ENCODE results near the gene HM13. TPM values are rescaled to one million over a fixed set of nuclear protein-coding genes. Genes with fewer than 3 reads are reported as not detected.

Gene HM13
- total and polyA plus RNA-seq, 9 of the 15 experiments (the other 6 are each of a cell fraction or from before 2014, with no cell fraction given), result 7.7 to 136 (median 74.5) TPM

- TF ChIP-seq ETV6 (IDR thresholded peaks at IDR 0.05; ENCODE audit: borderline replicate concordance in 1 of 2, low read depth in 2 of 2, low read length in 1 of 2), result peak in 1 of 2 experiments; percentile 47; a peak in 1 of 4 replicates
- no peak for TF ChIP-seq ETV6 (CRISPR knock-in tag; IDR thresholded peaks at IDR 0.05; ENCODE audit: borderline replicate concordance)
- no peak for TF ChIP-seq NR2F6 (CRISPR knock-in tag; IDR thresholded peaks at IDR 0.05)
- peak; percentile 89 for TF ChIP-seq ZFX (CRISPR knock-in tag; IDR thresholded peaks at IDR 0.05)
- peak; percentile 63 for TF ChIP-seq MTA2 (IDR thresholded peaks at IDR 0.05; ENCODE audit: low read depth)
- no peak for TF ChIP-seq TRIM25 (IDR thresholded peaks at IDR 0.05; ENCODE audit: borderline replicate concordance)
- TF ChIP-seq OTX1 (CRISPR knock-in tag; IDR thresholded peaks at IDR 0.05), result no peak; the same call in 1 of the 2 replicates
- TF ChIP-seq ZNF436 (CRISPR knock-in tag; IDR thresholded peaks at IDR 0.05), result peak; percentile 39; the same call in 1 of the 2 replicates
- no peak for TF ChIP-seq ATF6 (CRISPR knock-in tag; IDR thresholded peaks at IDR 0.05)
- peak; percentile 47 for TF ChIP-seq CBFA2T2 (conservative IDR thresholded peaks at IDR 0.05)
- no peak for TF ChIP-seq ASH1L (IDR thresholded peaks at IDR 0.05; ENCODE audit: borderline replicate concordance, low read depth, partially characterized antibody)
- peak; percentile 57 to 67 for TF ChIP-seq E2F6 (IDR thresholded peaks at IDR 0.05; ENCODE audit: borderline replicate concordance in 1 of 2, extremely low read depth in 1 of 2, insufficient read depth in 1 of 2, insufficient read length in 1 of 2, low read depth in 1 of 2, low read length in 1 of 2, poor library complexity in 1 of 2, severe bottlenecking in 1 of 2)
- peak; percentile 39 for TF ChIP-seq AFF4 (CRISPR knock-in tag; IDR thresholded peaks at IDR 0.05)
- TF ChIP-seq COPS2 (conservative IDR thresholded peaks at IDR 0.05), result no peak
- TF ChIP-seq WHSC1 (IDR thresholded peaks at IDR 0.05; ENCODE audit: low read length), result no peak
- TF ChIP-seq NBN (IDR thresholded peaks at IDR 0.05; ENCODE audit: low read depth), result peak; percentile 83
- TF ChIP-seq ERF (CRISPR knock-in tag; IDR thresholded peaks at IDR 0.05), result peak; percentile 82; the same call in 1 of the 2 replicates
- TF ChIP-seq PHF8 (IDR thresholded peaks at IDR 0.05; ENCODE audit: borderline replicate concordance, low read length), result peak; percentile 71; the same call in 1 of the 2 replicates
Measured at GRCh38 chr20:31572701-31573554, 58.7 kb downstream of the HM13 start (continued).
